22Rv1 (cell line): ENCODE measurements around the gene ATP6V1A.

ENCODE experiments used
- H3K27ac ChIP-seq: fragments of 450-650 bp; 2 replicates; pipeline ENCODE4 v1.5.1; 2017
- CTCF ChIP-seq: fragments of 450-650 bp; IDR thresholded peaks from 2 replicates; pipeline ENCODE4 v1.5.1; 2017; ENCODE audit warnings: mild to moderate bottlenecking
- ZFX ChIP-seq: fragments of 450-650 bp; IDR thresholded peaks from 2 replicates; pipeline ENCODE4 v1.6.1; 2017; ENCODE audit warnings: antibody characterized with exemption, borderline replicate concordance

ATP6V1A gene

DNA sequence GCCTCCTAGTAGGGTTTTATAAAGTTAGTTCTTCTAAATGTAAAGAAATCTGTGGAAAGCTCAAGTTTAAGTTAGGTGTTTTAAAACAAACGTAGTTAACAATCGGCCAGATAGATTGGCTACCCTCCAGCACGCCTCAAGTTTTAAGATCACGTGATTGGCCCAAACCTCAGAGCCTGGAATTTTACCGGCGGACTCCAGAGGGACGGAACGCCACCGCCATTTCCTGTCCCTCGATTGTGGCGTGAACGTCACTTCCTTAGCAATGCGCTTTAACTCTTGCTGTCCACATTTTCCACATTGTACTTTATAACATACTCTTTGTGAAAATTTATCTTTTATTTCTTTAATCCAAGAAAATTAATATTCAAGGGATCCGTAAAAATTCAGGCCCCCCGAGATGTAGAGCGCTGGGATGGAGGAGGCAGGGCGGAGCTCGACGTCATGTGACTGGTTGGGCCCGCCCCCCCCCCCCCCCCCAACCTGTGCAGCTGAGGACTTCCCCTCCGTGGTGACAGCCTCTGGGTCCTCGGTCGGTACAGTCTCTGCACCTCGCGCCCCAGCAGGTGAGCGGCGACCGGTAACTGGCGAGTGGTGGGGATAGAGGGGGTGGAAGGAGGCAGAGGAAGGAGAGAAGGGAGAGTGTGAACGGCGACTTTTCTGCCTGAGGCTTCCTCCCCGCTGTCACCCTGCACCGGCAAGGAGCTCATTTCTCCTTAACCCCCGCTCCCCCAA, at the start of gene ATP6V1A:
ATP6V1A (plus strand) TSS at position 488 of the 735 bp plus-strand sequence. CDS start 31,719 bp downstream, outside the sequence.
- H3K27ac ChIP-seq = peak within 1 kb of the TSS; percentile 99
- no peak for TF ChIP-seq ZFX
- TF ChIP-seq CTCF = no peak

DNA sequence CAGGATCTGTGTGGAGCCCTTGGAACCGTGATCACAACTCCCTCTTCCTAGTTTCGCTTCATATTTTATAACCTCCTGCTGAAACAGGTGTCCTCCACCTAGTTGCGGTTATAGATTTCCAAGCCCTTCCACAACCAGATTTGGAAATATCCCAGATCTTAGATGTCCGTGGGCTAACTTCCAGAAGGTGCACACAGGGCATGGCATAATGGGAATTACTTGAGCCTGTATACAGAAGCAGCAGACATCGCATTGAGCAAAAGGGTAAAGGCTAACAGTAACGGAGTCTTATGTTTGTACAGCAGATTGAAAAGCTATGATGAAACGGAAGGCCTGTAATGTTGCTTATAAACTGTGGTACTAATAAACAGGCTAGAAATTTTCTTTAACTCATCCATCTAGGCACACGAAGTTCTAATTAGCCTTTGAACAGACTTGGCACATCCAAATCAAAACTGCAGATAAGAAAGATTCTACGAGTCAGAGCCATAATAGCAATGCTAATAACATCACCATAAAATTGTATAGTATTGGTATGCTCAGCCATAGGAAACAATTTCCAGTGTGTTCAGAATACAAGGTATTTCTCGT, 49.2 kb upstream of the ATP6V1A start:
- TF ChIP-seq CTCF (no peak), ZFX (no peak)
- H3K27ac ChIP-seq = peak overlapping the region; percentile 82

GRCh38 chr3:113698213-113698742, 48.6 kb upstream of the ATP6V1A start:
- H3K27ac ChIP-seq = peak overlapping the region; percentile 82
- no peak for TF ChIP-seq CTCF

DNA sequence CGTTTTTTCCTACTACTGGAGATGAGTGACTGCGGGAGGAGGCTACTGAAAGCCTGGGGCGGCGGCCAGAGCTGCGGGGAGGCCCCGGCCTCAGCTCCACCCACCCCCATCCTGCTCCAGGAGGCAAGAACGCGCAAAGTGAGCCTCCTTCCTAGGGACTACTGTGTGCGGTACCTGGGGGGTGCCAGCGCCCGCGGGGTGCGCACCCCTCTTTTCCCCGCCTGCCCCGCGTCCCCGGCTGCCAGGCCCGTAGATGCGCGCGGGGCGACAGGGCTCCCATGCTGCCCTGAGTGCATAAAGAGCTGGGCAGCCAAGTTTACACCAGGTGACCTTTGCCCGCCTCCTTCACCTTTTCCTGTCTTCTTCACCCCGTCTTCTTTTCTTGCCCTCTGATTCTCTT, 47.9 kb upstream of the ATP6V1A start:
- TF ChIP-seq ZFX (no peak), CTCF (no peak)
- H3K27ac ChIP-seq = no peak overlapping the region

DNA sequence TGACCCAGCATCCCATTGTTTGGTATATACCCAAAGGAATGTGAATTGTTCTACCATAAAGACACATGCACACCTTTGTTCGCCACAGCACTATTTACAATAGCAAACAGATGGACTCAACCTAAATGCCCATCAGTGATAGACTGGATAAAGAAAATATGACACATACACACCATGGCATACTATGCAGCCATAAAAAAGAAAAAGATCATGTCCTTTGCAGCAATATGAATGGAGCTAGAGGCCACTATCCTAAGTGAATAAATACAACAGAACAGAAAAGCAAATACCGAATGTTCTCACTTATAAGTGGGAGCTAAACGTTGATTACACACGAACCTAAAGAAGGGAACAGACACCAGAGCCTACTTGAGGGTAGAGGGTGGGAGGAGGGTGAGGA, 39.0 kb upstream of the ATP6V1A start:
- no peak overlapping the region for H3K27ac ChIP-seq
- TF ChIP-seq CTCF (no peak), ZFX (no peak)

- no peak overlapping the region for H3K27ac ChIP-seq
- no peak for TF ChIP-seq ZFX
- no peak for TF ChIP-seq CTCF
These were observed 34.7 kb upstream of the ATP6V1A start for GRCh38 chr3:113712129-113712528.

GRCh38 chr3:113714702-113715101, 32.1 kb upstream of the ATP6V1A start:
- no peak overlapping the region for H3K27ac ChIP-seq
- TF ChIP-seq CTCF (no peak), ZFX (no peak)
